GM19455 (cell line): Measurements from ENCODE around the gene SLC2A11.
"Not testable (repeated sequence)": the region's sequence is repeated elsewhere in the genome, so short reads cannot be mapped to it uniquely, and the experiment has no call there.

Source experiments
- ATAC-seq: cut with Tn5 transposase; IDR thresholded peaks from one replicate; pipeline ENCODE4 v1.9.1; 2021; ENCODE audit not compliant: unreplicated experiment

SLC2A11 gene

GRCh38 chr22:23888615-23889401, 31.1 kb downstream of the SLC2A11 start:
- ATAC-seq = no peak

GRCh38 chr22:23889620-23890019, 31.9 kb downstream of the SLC2A11 start:
- ATAC-seq = no peak

- ATAC-seq = no peak
Measured at GRCh38 chr22:23891726-23892125, 34.1 kb downstream of the SLC2A11 start.

GRCh38 chr22:23892130-23892529, 34.5 kb downstream of the SLC2A11 start:
- no peak for ATAC-seq

- no peak for ATAC-seq
Measured at GRCh38 chr22:23892706-23893105, 35.0 kb downstream of the SLC2A11 start.

- ATAC-seq = no peak
Measured at GRCh38 chr22:23893121-23893944, 35.7 kb downstream of the SLC2A11 start.

- ATAC-seq = peak; percentile 81
Measured at GRCh38 chr22:23893945-23894709, 36.5 kb downstream of the SLC2A11 start, which contains the start of gene MIF. TSS of gene MIF (plus strand) at chr22:23894383. CDS start at chr22:23894475, 92 bp downstream.

GRCh38 chr22:23894710-23895598, 37.3 kb downstream of the SLC2A11 start:
- peak; percentile 21 for ATAC-seq

- no peak for ATAC-seq
Measured at GRCh38 chr22:23895599-23896144, 38.0 kb downstream of the SLC2A11 start.

GRCh38 chr22:23896166-23896522, 38.5 kb downstream of the SLC2A11 start:
- ATAC-seq = no peak

GRCh38 chr22:23896523-23897186, 39.0 kb downstream of the SLC2A11 start:
- ATAC-seq = no peak

- no peak for ATAC-seq
Measured at GRCh38 chr22:23897320-23897719, 39.6 kb downstream of the SLC2A11 start.

GRCh38 chr22:23898006-23898974, 40.6 kb downstream of the SLC2A11 start:
- ATAC-seq = no peak

GRCh38 chr22:23899042-23899745, 41.5 kb downstream of the SLC2A11 start:
- ATAC-seq = no peak

GRCh38 chr22:23900227-23900626, 42.6 kb downstream of the SLC2A11 start:
- not testable (repeated sequence) for ATAC-seq

- no peak for ATAC-seq
Measured at GRCh38 chr22:23901600-23901999, 43.9 kb downstream of the SLC2A11 start.

GRCh38 chr22:23903328-23903971, 45.8 kb downstream of the SLC2A11 start:
- ATAC-seq = no peak
